ENCODE data around the gene LAMA3.
A peak's percentile ranks its signal among the peaks of the same experiment; 100 is the strongest.

DNA sequence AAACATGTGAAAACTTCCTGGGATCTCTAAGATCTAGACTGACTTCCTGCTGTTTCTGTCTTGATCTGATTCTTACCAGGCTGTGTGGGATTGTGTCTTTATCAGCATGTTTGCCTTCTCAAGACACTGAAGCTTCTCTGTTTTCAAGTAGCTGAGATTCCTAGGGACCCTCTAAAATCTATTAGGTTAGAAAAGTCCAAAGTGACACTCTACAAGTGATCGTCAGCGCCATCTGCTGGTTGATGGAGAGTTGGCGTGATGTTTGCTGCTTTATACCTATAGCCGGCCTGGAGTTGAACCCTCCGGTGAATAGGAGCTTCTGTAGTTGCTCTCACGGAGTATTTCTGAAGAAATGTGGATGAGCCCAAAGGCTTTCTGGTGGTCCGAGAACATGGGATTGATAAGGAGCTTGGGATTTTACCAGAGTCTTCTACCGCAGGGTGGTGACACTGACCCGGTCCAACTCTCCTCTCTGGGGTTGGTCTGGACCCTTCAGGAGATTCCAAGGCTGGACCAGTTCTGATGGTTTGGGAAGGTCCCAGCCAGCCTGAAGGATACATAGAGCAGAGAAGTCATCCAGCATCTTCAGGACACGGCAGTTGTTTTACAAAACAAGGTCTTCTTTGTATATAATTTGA lies 229.3 kb downstream of the LAMA3 start:
- TF ChIP-seq, protein P1, sequence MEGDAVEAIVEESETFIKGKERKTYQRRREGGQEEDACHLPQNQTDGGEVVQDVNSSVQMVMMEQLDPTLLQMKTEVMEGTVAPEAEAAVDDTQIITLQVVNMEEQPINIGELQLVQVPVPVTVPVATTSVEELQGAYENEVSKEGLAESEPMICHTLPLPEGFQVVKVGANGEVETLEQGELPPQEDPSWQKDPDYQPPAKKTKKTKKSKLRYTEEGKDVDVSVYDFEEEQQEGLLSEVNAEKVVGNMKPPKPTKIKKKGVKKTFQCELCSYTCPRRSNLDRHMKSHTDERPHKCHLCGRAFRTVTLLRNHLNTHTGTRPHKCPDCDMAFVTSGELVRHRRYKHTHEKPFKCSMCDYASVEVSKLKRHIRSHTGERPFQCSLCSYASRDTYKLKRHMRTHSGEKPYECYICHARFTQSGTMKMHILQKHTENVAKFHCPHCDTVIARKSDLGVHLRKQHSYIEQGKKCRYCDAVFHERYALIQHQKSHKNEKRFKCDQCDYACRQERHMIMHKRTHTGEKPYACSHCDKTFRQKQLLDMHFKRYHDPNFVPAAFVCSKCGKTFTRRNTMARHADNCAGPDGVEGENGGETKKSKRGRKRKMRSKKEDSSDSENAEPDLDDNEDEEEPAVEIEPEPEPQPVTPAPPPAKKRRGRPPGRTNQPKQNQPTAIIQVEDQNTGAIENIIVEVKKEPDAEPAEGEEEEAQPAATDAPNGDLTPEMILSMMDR (IDR thresholded peaks at IDR 0.05) = peak; percentile 52 to 83 (median 78)
- TF ChIP-seq POLR2A (IDR thresholded peaks at IDR 0.05) = no peak

Data from Peyer's patch (tissue), 4 donors.